Measurements from ENCODE around the gene PPM1H.

DNA sequence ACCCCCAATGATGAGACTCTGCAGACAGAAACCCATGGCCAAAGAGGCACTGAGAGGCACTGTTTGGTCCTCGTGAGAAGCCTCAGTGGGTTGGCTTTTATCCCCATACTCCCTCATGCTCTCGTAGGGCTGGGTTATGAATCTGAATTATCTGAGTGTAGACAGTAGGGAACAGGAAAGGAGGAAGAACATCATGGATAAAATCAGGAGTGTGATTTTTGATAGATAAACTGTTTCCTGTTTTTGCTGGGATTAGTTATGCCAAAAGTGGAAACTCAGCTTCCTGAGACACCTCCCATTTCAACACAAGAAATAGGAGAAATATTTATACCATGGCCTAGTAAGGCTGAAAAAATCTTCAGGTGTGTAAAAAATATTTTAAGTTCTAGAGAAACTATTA is 177.9 kb downstream of the PPM1H start:
- TF ChIP-seq, protein P1, sequence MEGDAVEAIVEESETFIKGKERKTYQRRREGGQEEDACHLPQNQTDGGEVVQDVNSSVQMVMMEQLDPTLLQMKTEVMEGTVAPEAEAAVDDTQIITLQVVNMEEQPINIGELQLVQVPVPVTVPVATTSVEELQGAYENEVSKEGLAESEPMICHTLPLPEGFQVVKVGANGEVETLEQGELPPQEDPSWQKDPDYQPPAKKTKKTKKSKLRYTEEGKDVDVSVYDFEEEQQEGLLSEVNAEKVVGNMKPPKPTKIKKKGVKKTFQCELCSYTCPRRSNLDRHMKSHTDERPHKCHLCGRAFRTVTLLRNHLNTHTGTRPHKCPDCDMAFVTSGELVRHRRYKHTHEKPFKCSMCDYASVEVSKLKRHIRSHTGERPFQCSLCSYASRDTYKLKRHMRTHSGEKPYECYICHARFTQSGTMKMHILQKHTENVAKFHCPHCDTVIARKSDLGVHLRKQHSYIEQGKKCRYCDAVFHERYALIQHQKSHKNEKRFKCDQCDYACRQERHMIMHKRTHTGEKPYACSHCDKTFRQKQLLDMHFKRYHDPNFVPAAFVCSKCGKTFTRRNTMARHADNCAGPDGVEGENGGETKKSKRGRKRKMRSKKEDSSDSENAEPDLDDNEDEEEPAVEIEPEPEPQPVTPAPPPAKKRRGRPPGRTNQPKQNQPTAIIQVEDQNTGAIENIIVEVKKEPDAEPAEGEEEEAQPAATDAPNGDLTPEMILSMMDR (IDR thresholded peaks at IDR 0.05) = no peak
- TF ChIP-seq POLR2A (IDR thresholded peaks at IDR 0.05) (no peak), POLR2AphosphoS5 (IDR thresholded peaks at IDR 0.05) (no peak)

All from prostate gland (tissue), 2 donors.